Measurements from ENCODE around the gene ERVFRD-1. TPM values are rescaled to one million over a fixed set of nuclear protein-coding genes. Genes with fewer than 3 reads are reported as not detected.

ERVFRD-1 gene
- under 1 TPM; 0.02 to 0.06 TPM for polyA plus RNA-seq

GRCh38 chr6:11110921-11111768 lies at the start of gene ERVFRD-1:
Gene ERVFRD-1 (minus strand): TSS chr6:11111725. CDS start chr6:11105310, 6,415 bp downstream.
- Histone ChIP-seq H3K27me3 (ENCODE audit: control insufficient read depth in 1 of 2, insufficient read depth in 2 of 2, low read length in 2 of 2) (no peaks in the 10 kb centered on the region), H3K4me1 (ENCODE audit: control insufficient read depth in 2 of 2, insufficient read depth in 2 of 2, low read length in 1 of 2) (no peaks in the 10 kb centered on the region), H3K36me3 (ENCODE audit: control insufficient read depth in 2 of 2, insufficient read depth in 2 of 2, low read length in 1 of 2) (no peaks in the 10 kb centered on the region), H3K9me3 (ENCODE audit: control insufficient read depth in 2 of 2, insufficient read depth in 1 of 2, low read depth in 1 of 2, low read length in 1 of 2) (no peaks in the 10 kb centered on the region), H3K4me3 (ENCODE audit: low read depth in 1 of 2, low read length in 2 of 2) (no peak within 1 kb of the TSS), H3K27ac (ENCODE audit: low read depth in 2 of 2, low read length in 1 of 2) (no peak within 1 kb of the TSS)
- WGBS, 2 donors: 86% methylated on average over 16 of the region's 16 CpGs

GRCh38 chr6:11160199-11160598 lies 48.7 kb upstream of the ERVFRD-1 start:
- 41 to 64% methylated on average over 1 of the region's 1 CpG for WGBS, 2 donors
- no peaks in the 10 kb centered on the region for H3K9me3 ChIP-seq (ENCODE audit: control insufficient read depth in 2 of 2, insufficient read depth in 1 of 2, low read depth in 1 of 2, low read length in 1 of 2)

GRCh38 chr6:11155589-11155988 lies 44.1 kb upstream of the ERVFRD-1 start:
- Histone ChIP-seq H3K36me3 (ENCODE audit: control insufficient read depth in 2 of 2, insufficient read depth in 2 of 2, low read length in 1 of 2) (no peaks in the 10 kb centered on the region), H3K4me1 (ENCODE audit: control insufficient read depth in 2 of 2, insufficient read depth in 2 of 2, low read length in 1 of 2) (no peaks in the 10 kb centered on the region), H3K27ac (ENCODE audit: low read depth in 2 of 2, low read length in 1 of 2) (no peak overlapping the region), H3K9me3 (ENCODE audit: control insufficient read depth in 2 of 2, insufficient read depth in 1 of 2, low read depth in 1 of 2, low read length in 1 of 2) (no peaks in the 10 kb centered on the region), H3K27me3 (ENCODE audit: control insufficient read depth in 1 of 2, insufficient read depth in 2 of 2, low read length in 2 of 2) (no peaks in the 10 kb centered on the region), H3K4me3 (ENCODE audit: low read depth in 1 of 2, low read length in 2 of 2) (no peak overlapping the region)

More at GRCh38 chr6:11160199-11160598, 48.7 kb upstream of the ERVFRD-1 start:
- Histone ChIP-seq H3K27me3 (ENCODE audit: control insufficient read depth in 1 of 2, insufficient read depth in 2 of 2, low read length in 2 of 2) (no peaks in the 10 kb centered on the region), H3K36me3 (ENCODE audit: control insufficient read depth in 2 of 2, insufficient read depth in 2 of 2, low read length in 1 of 2) (no peaks in the 10 kb centered on the region), H3K4me3 (ENCODE audit: low read depth in 1 of 2, low read length in 2 of 2) (no peak overlapping the region), H3K27ac (ENCODE audit: low read depth in 2 of 2, low read length in 1 of 2) (no peak overlapping the region), H3K4me1 (ENCODE audit: control insufficient read depth in 2 of 2, insufficient read depth in 2 of 2, low read length in 1 of 2) (no peaks in the 10 kb centered on the region)

- Histone ChIP-seq H3K9me3 (ENCODE audit: control insufficient read depth in 2 of 2, insufficient read depth in 1 of 2, low read depth in 1 of 2, low read length in 1 of 2) (no peaks in the 10 kb centered on the region), H3K27ac (ENCODE audit: low read depth in 2 of 2, low read length in 1 of 2) (no peak overlapping the region)
Observed at GRCh38 chr6:11153447-11153846, 41.9 kb upstream of the ERVFRD-1 start.

GRCh38 chr6:11152581-11152980 lies 41.1 kb upstream of the ERVFRD-1 start:
- Histone ChIP-seq H3K4me1 (ENCODE audit: control insufficient read depth in 2 of 2, insufficient read depth in 2 of 2, low read length in 1 of 2) (peaks cover 0 to 2% of the 10 kb centered on the region in 2 donors), H3K4me3 (ENCODE audit: low read depth in 1 of 2, low read length in 2 of 2) (no peak overlapping the region), H3K9me3 (ENCODE audit: control insufficient read depth in 2 of 2, insufficient read depth in 1 of 2, low read depth in 1 of 2, low read length in 1 of 2) (no peaks in the 10 kb centered on the region)

More at GRCh38 chr6:11153447-11153846, 41.9 kb upstream of the ERVFRD-1 start:
- WGBS, 2 donors: 97 to 99% methylated on average over 6 of the region's 6 CpGs
- no peaks in the 10 kb centered on the region for H3K36me3 ChIP-seq (ENCODE audit: control insufficient read depth in 2 of 2, insufficient read depth in 2 of 2, low read length in 1 of 2)
- H3K4me3 ChIP-seq (ENCODE audit: low read depth in 1 of 2, low read length in 2 of 2): no peak overlapping the region
- H3K27me3 ChIP-seq (ENCODE audit: control insufficient read depth in 1 of 2, insufficient read depth in 2 of 2, low read length in 2 of 2): no peaks in the 10 kb centered on the region
- H3K4me1 ChIP-seq (ENCODE audit: control insufficient read depth in 2 of 2, insufficient read depth in 2 of 2, low read length in 1 of 2): peaks cover 0 to 2% of the 10 kb centered on the region in 2 donors

DNA sequence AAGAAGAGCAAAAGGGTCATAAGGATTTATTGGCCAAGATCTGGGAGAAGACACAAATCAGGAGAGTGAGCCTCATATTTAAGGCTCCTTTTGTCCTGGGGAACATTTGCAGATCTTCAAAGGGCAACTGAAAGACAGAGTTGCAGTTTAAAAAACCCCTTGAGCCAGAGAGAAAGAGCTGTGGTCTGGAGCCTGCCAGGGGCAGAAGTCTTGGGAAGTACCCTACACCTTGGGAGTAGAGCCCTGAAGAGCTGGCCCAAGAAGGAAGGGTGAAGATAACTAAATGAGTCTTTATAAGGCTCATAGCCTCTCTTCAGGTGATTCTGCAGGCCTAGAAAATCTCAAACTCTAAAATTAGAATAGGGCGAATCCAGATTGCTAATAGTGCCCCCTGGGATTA lies 40.0 kb upstream of the ERVFRD-1 start:
- Histone ChIP-seq H3K4me3 (ENCODE audit: low read depth in 1 of 2, low read length in 2 of 2) (no peak overlapping the region), H3K36me3 (ENCODE audit: control insufficient read depth in 2 of 2, insufficient read depth in 2 of 2, low read length in 1 of 2) (no peaks in the 10 kb centered on the region), H3K9me3 (ENCODE audit: control insufficient read depth in 2 of 2, insufficient read depth in 1 of 2, low read depth in 1 of 2, low read length in 1 of 2) (no peaks in the 10 kb centered on the region), H3K27me3 (ENCODE audit: control insufficient read depth in 1 of 2, insufficient read depth in 2 of 2, low read length in 2 of 2) (no peaks in the 10 kb centered on the region), H3K4me1 (ENCODE audit: control insufficient read depth in 2 of 2, insufficient read depth in 2 of 2, low read length in 1 of 2) (peaks cover 0 to 2% of the 10 kb centered on the region in 2 donors), H3K27ac (ENCODE audit: low read depth in 2 of 2, low read length in 1 of 2) (no peak overlapping the region)
- WGBS, 2 donors: 93 to 94% methylated on average over 1 of the region's 1 CpG

More at GRCh38 chr6:11152581-11152980, 41.1 kb upstream of the ERVFRD-1 start:
- no peaks in the 10 kb centered on the region for H3K36me3 ChIP-seq (ENCODE audit: control insufficient read depth in 2 of 2, insufficient read depth in 2 of 2, low read length in 1 of 2)
- no peaks in the 10 kb centered on the region for H3K27me3 ChIP-seq (ENCODE audit: control insufficient read depth in 1 of 2, insufficient read depth in 2 of 2, low read length in 2 of 2)
- H3K27ac ChIP-seq (ENCODE audit: low read depth in 2 of 2, low read length in 1 of 2): no peak overlapping the region

DNA sequence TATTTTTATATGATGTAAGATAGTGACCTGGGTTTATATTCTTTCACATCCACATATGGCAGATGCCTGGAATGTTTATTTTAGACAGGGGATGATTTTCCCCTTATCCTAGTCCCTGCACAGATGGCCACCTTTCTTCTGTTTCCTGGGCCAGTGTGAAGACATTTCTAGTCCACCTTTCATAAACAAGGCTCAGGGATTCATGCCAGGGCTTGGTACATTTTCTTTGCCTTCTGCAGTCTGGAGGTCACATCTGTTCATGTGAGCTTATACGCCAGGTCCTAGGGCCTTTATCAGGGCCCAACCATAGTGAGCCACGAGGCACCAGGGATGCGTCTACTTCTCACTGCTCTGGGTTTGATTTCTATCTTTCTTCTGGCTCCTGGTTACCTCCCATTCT lies 38.0 kb upstream of the ERVFRD-1 start:
- no peaks in the 10 kb centered on the region for H3K27me3 ChIP-seq (ENCODE audit: control insufficient read depth in 1 of 2, insufficient read depth in 2 of 2, low read length in 2 of 2)
- H3K36me3 ChIP-seq (ENCODE audit: control insufficient read depth in 2 of 2, insufficient read depth in 2 of 2, low read length in 1 of 2): no peaks in the 10 kb centered on the region
- no peaks in the 10 kb centered on the region for H3K9me3 ChIP-seq (ENCODE audit: control insufficient read depth in 2 of 2, insufficient read depth in 1 of 2, low read depth in 1 of 2, low read length in 1 of 2)
- 96% methylated on average over 3 of the region's 3 CpGs for WGBS, 2 donors
- no peak overlapping the region for H3K4me3 ChIP-seq (ENCODE audit: low read depth in 1 of 2, low read length in 2 of 2)
- H3K4me1 ChIP-seq (ENCODE audit: control insufficient read depth in 2 of 2, insufficient read depth in 2 of 2, low read length in 1 of 2): peaks cover 0 to 2% of the 10 kb centered on the region in 2 donors
- H3K27ac ChIP-seq (ENCODE audit: low read depth in 2 of 2, low read length in 1 of 2): no peak overlapping the region

GRCh38 chr6:11146117-11146826 lies 34.7 kb upstream of the ERVFRD-1 start:
- 87 to 91% methylated on average over 4 of the region's 4 CpGs for WGBS, 2 donors
- Histone ChIP-seq H3K27me3 (ENCODE audit: control insufficient read depth in 1 of 2, insufficient read depth in 2 of 2, low read length in 2 of 2) (no peaks in the 10 kb centered on the region), H3K36me3 (ENCODE audit: control insufficient read depth in 2 of 2, insufficient read depth in 2 of 2, low read length in 1 of 2) (no peaks in the 10 kb centered on the region), H3K4me1 (ENCODE audit: control insufficient read depth in 2 of 2, insufficient read depth in 2 of 2, low read length in 1 of 2) (peaks cover 0 to 2% of the 10 kb centered on the region in 2 donors), H3K9me3 (ENCODE audit: control insufficient read depth in 2 of 2, insufficient read depth in 1 of 2, low read depth in 1 of 2, low read length in 1 of 2) (no peaks in the 10 kb centered on the region), H3K4me3 (ENCODE audit: low read depth in 1 of 2, low read length in 2 of 2) (no peak overlapping the region), H3K27ac (ENCODE audit: low read depth in 2 of 2, low read length in 1 of 2) (no peak overlapping the region)

DNA sequence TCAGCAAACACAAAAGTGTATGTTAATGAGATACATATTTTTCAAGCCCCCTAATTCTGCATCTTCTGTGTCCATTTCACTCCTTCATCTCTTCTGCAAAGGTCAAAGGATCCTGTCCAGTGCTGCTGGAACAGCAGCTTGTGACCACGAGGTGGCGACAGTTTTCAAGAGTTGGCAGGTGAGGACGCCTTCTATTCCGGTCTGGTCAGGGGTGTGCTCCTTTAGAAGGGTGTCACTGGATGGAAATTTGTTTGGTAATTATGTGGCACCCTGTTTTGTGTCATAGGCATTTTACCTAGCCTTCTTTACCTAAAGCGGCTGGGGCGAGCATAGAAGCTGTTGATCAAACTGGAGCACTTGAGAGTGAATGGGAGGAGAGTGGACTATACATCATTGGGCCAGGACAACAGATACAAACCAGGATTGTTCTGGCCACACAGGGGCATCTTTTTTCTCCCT lies 32.9 kb upstream of the ERVFRD-1 start:
- H3K27ac ChIP-seq (ENCODE audit: low read depth in 2 of 2, low read length in 1 of 2): peak overlapping the region in 1 of 2 donors; percentile 16

More for the DNA sequence above, 32.9 kb upstream of the ERVFRD-1 start:
- WGBS, 2 donors: 18 to 25% methylated on average over 6 of the region's 6 CpGs
- H3K36me3 ChIP-seq (ENCODE audit: control insufficient read depth in 2 of 2, insufficient read depth in 2 of 2, low read length in 1 of 2): no peaks in the 10 kb centered on the region
- no peak overlapping the region for H3K4me3 ChIP-seq (ENCODE audit: low read depth in 1 of 2, low read length in 2 of 2)
- no peaks in the 10 kb centered on the region for H3K27me3 ChIP-seq (ENCODE audit: control insufficient read depth in 1 of 2, insufficient read depth in 2 of 2, low read length in 2 of 2)
- no peaks in the 10 kb centered on the region for H3K9me3 ChIP-seq (ENCODE audit: control insufficient read depth in 2 of 2, insufficient read depth in 1 of 2, low read depth in 1 of 2, low read length in 1 of 2)
- no peaks in the 10 kb centered on the region for H3K4me1 ChIP-seq (ENCODE audit: control insufficient read depth in 2 of 2, insufficient read depth in 2 of 2, low read length in 1 of 2)

Measured in esophagus (tissue), 2 donors.